ENCODE measurements around the gene VGLL2.

DNA sequence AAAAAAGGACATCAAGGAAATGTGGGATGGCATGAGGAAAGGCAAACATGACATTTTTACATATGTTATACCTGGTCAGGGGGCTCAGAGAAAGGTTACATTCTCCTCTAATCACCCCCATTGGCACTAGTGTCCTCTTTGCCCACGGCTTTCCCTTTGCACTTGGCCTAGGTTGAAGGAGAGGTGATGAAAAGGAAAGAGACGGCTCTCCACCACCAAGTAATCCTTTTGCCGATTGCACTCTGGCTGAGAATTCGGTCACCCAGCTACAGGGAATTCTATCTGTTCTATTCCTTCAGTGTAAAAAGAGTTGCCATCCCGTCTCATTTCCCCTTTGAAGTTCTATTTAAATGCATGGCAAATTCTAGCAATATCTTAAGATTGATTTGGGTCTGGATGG lies 10.4 kb downstream of the VGLL2 start:
- TF ChIP-seq, protein P1, sequence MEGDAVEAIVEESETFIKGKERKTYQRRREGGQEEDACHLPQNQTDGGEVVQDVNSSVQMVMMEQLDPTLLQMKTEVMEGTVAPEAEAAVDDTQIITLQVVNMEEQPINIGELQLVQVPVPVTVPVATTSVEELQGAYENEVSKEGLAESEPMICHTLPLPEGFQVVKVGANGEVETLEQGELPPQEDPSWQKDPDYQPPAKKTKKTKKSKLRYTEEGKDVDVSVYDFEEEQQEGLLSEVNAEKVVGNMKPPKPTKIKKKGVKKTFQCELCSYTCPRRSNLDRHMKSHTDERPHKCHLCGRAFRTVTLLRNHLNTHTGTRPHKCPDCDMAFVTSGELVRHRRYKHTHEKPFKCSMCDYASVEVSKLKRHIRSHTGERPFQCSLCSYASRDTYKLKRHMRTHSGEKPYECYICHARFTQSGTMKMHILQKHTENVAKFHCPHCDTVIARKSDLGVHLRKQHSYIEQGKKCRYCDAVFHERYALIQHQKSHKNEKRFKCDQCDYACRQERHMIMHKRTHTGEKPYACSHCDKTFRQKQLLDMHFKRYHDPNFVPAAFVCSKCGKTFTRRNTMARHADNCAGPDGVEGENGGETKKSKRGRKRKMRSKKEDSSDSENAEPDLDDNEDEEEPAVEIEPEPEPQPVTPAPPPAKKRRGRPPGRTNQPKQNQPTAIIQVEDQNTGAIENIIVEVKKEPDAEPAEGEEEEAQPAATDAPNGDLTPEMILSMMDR (conservative IDR thresholded peaks at IDR 0.05 in 1 of 2, IDR thresholded peaks at IDR 0.05 in 1 of 2; ENCODE audit: low read depth in 1 of 2, low read length in 2 of 2), result no peak
- TF ChIP-seq EZH2 (IDR thresholded peaks at IDR 0.05; ENCODE audit: low read length, missing control alignments), result no peak
